ENCODE measurements around the gene CREG2. TPM values are rescaled to one million over a fixed set of nuclear protein-coding genes. Genes with fewer than 3 reads are reported as not detected.

Gene CREG2
- total and polyA plus RNA-seq, 2 donors (not counting 1 experiment from before 2014, with no cell fraction given) = 0.08 to 0.50 TPM

GRCh38 chr2:101311696-101312017 lies 75.6 kb downstream of the CREG2 start:
- Histone ChIP-seq H3K27ac (ENCODE audit: insufficient read depth, low read length) (no peak overlapping the region), H3K79me2 (ENCODE audit: control insufficient read depth, insufficient read depth, low read length) (peaks cover 18% of the 10 kb centered on the region), H4K20me1 (ENCODE audit: control insufficient read depth, extremely low read depth, insufficient read depth, low read length) (no peaks in the 10 kb centered on the region), H3K9me3 (ENCODE audit: control insufficient read depth, insufficient read depth, low read depth, low read length) (no peaks in the 10 kb centered on the region), H3K4me1 (ENCODE audit: control insufficient read depth, extremely low read depth, insufficient read depth, low read length) (peaks cover under 1% of the 10 kb centered on the region), H2AFZ (ENCODE audit: low read length) (no peak overlapping the region), H3K9ac (ENCODE audit: insufficient read depth, low read length) (no peak overlapping the region), H3K27me3 (ENCODE audit: control insufficient read depth, insufficient read depth, low read length) (no peaks in the 10 kb centered on the region), H3K4me3 (replicated peaks in 1 of 4; ENCODE audit: control extremely low read depth in 1 of 4, insufficient read depth in 1 of 4, low read depth in 3 of 4, low read length in 4 of 4) (no peak overlapping the region), H3K36me3 (ENCODE audit: control insufficient read depth, insufficient read depth, low read length) (no peaks in the 10 kb centered on the region), H3K4me2 (ENCODE audit: extremely low read depth, insufficient read depth, low read length) (no peak overlapping the region)
- TF ChIP-seq EZH2 (IDR thresholded peaks at IDR 0.05; ENCODE audit: low read length, missing control alignments) = no peak
- TF ChIP-seq CTCF (conservative IDR thresholded peaks at IDR 0.05 in 1 of 2, IDR thresholded peaks at IDR 0.05 in 1 of 2; ENCODE audit: low read depth in 1 of 2, low read length in 2 of 2) = no peak
- no peak for DNase-seq (ENCODE audit: low read depth in 2 of 2)

GRCh38 chr2:101310834-101311695 lies 76.2 kb downstream of the CREG2 start:
- no peak overlapping the region for H3K4me2 ChIP-seq (ENCODE audit: extremely low read depth, insufficient read depth, low read length)
- peaks cover 2% of the 10 kb centered on the region for H3K36me3 ChIP-seq (ENCODE audit: control insufficient read depth, insufficient read depth, low read length)
- no peak for DNase-seq (ENCODE audit: low read depth in 2 of 2)

More at GRCh38 chr2:101310834-101311695, 76.2 kb downstream of the CREG2 start:
- H3K9me3 ChIP-seq (ENCODE audit: control insufficient read depth, insufficient read depth, low read depth, low read length) = no peaks in the 10 kb centered on the region
- H2AFZ ChIP-seq (ENCODE audit: low read length) = no peak overlapping the region
- no peak for TF ChIP-seq CTCF (conservative IDR thresholded peaks at IDR 0.05 in 1 of 2, IDR thresholded peaks at IDR 0.05 in 1 of 2; ENCODE audit: low read depth in 1 of 2, low read length in 2 of 2)
- TF ChIP-seq EZH2 (IDR thresholded peaks at IDR 0.05; ENCODE audit: low read length, missing control alignments) = no peak
- peaks cover 6% of the 10 kb centered on the region for H3K4me1 ChIP-seq (ENCODE audit: control insufficient read depth, extremely low read depth, insufficient read depth, low read length)
- H4K20me1 ChIP-seq (ENCODE audit: control insufficient read depth, extremely low read depth, insufficient read depth, low read length) = peaks cover 2% of the 10 kb centered on the region
- H3K27ac ChIP-seq (ENCODE audit: insufficient read depth, low read length) = no peak overlapping the region
- H3K4me3 ChIP-seq (replicated peaks in 1 of 4; ENCODE audit: control extremely low read depth in 1 of 4, insufficient read depth in 1 of 4, low read depth in 3 of 4, low read length in 4 of 4) = no peak overlapping the region
- H3K79me2 ChIP-seq (ENCODE audit: control insufficient read depth, insufficient read depth, low read length) = peaks cover 24% of the 10 kb centered on the region
- H3K9ac ChIP-seq (ENCODE audit: insufficient read depth, low read length) = no peak overlapping the region
- H3K27me3 ChIP-seq (ENCODE audit: control insufficient read depth, insufficient read depth, low read length) = no peaks in the 10 kb centered on the region

Data from fibroblast of lung (primary cell).